SK-N-SH treated with all-trans-retinoic acid at 6 μM for 48 hours (cell line): ENCODE results near the gene CMIP.

Source experiments
- ATAC-seq: fragments of 200-7000 bp; cut with Tn5 transposase; 3 replicates; pipeline ENCODE4 v1.9.1; 2020; ENCODE audit warnings: mild to moderate bottlenecking, moderate library complexity
- BACH2 ChIP-seq: fragments of 250-450 bp; sonication (Bioruptor Pico); IDR thresholded peaks from 2 replicates; pipeline ENCODE4 v1.9.0; 2021; ENCODE audit warnings: mild to moderate bottlenecking, borderline replicate concordance
- CREB5 ChIP-seq: fragments of 250-450 bp; sonication (Bioruptor Pico); IDR thresholded peaks from 2 replicates; pipeline ENCODE4 v1.5.1; 2020; ENCODE audit warnings: low read depth, mild to moderate bottlenecking, moderate library complexity
- CSDC2 ChIP-seq: fragments of 250-450 bp; sonication (Bioruptor Pico); IDR thresholded peaks from 2 replicates; pipeline ENCODE4 v1.5.0; 2020; ENCODE audit warnings: mild to moderate bottlenecking, moderate library complexity
- ESRRG ChIP-seq: fragments of 250-450 bp; sonication (Bioruptor Pico); IDR thresholded peaks from 2 replicates; pipeline ENCODE4 v1.6.1; 2021; ENCODE audit warnings: mild to moderate bottlenecking
- GLIS3 ChIP-seq: fragments of 250-450 bp; sonication (Bioruptor Pico); IDR thresholded peaks from 2 replicates; pipeline ENCODE4 v1.5.0; 2020; ENCODE audit warnings: mild to moderate bottlenecking, moderate library complexity
- ISL1 ChIP-seq: fragments of 250-450 bp; sonication (Bioruptor Pico); IDR thresholded peaks from 2 replicates; pipeline ENCODE4 v2.1.2; 2022; ENCODE audit warnings: mild to moderate bottlenecking, moderate library complexity
- OSR1 ChIP-seq: fragments of 250-450 bp; sonication (Bioruptor Pico); IDR thresholded peaks from 2 replicates; pipeline ENCODE4 v1.8.0; 2022; ENCODE audit warnings: moderate library complexity, mild to moderate bottlenecking, inconsistent platforms
- PATZ1 ChIP-seq: fragments of 250-450 bp; sonication (Bioruptor Pico); IDR thresholded peaks from 2 replicates; pipeline ENCODE4 v1.8.0; 2020; ENCODE audit warnings: mild to moderate bottlenecking, moderate library complexity, borderline replicate concordance
- PPARA ChIP-seq: fragments of 250-450 bp; sonication (Bioruptor Pico); IDR thresholded peaks from 2 replicates; pipeline ENCODE4 v1.5.0; 2020; ENCODE audit warnings: mild to moderate bottlenecking, borderline replicate concordance
- RARB ChIP-seq: fragments of 250-450 bp; sonication (Bioruptor Pico); IDR thresholded peaks from 2 replicates; pipeline ENCODE4 v1.8.0; 2021; ENCODE audit warnings: mild to moderate bottlenecking, moderate library complexity
- SNAI2 ChIP-seq: fragments of 250-450 bp; sonication (Bioruptor Pico); IDR thresholded peaks from 2 replicates; pipeline ENCODE4 v1.5.0; 2020; ENCODE audit warnings: mild to moderate bottlenecking, moderate library complexity
- TCF4 ChIP-seq: fragments of 250-450 bp; sonication (Bioruptor Pico); IDR thresholded peaks from 2 replicates; pipeline ENCODE4 v1.8.0; 2021; ENCODE audit warnings: mild to moderate bottlenecking, moderate library complexity, borderline replicate concordance
- TOX ChIP-seq: fragments of 250-450 bp; sonication (Bioruptor Pico); IDR thresholded peaks from 2 replicates; pipeline ENCODE4 v1.8.0; 2021; ENCODE audit warnings: mild to moderate bottlenecking, moderate library complexity, borderline replicate concordance
- ZC3H10 ChIP-seq: fragments of 250-450 bp; sonication (Bioruptor Pico); IDR thresholded peaks from 2 replicates; pipeline ENCODE4 v1.5.1; 2021; ENCODE audit warnings: mild to moderate bottlenecking, moderate library complexity
- ZFP3 ChIP-seq: fragments of 250-450 bp; sonication (Bioruptor Pico); IDR thresholded peaks from 2 replicates; pipeline ENCODE4 v1.5.0; 2020; ENCODE audit warnings: mild to moderate bottlenecking, moderate library complexity
- ZFP30 ChIP-seq: fragments of 450-650 bp; formaldehyde crosslinking; IDR thresholded peaks from 2 replicates; pipeline ENCODE4 v1.5.0; 2022; ENCODE audit warnings: mild to moderate bottlenecking, moderate library complexity
- ZNF565 ChIP-seq: fragments of 450-650 bp; formaldehyde crosslinking; conservative IDR thresholded peaks from 2 replicates; pipeline ENCODE4 v1.5.0; 2020; ENCODE audit warnings: low read depth, mild to moderate bottlenecking, moderate library complexity
- ZNF70 ChIP-seq: fragments of 450-650 bp; formaldehyde crosslinking; IDR thresholded peaks from 2 replicates; pipeline ENCODE4 v1.5.0; 2020; ENCODE audit warnings: mild to moderate bottlenecking, moderate library complexity
- ZNF8 ChIP-seq: fragments of 450-650 bp; formaldehyde crosslinking; IDR thresholded peaks from 2 replicates; pipeline ENCODE4 v1.5.0; 2020; ENCODE audit warnings: mild to moderate bottlenecking, moderate library complexity
- TF ChIP-seq, protein P1 (sequence below): fragments of 250-450 bp; sonication (Bioruptor Pico); IDR thresholded peaks from 2 replicates; pipeline ENCODE4 v1.8.0; 2021; ENCODE audit warnings: low read depth, mild to moderate bottlenecking, moderate library complexity, borderline replicate concordance
- TF ChIP-seq, protein P2 (sequence below): fragments of 250-450 bp; sonication (Bioruptor Pico); IDR thresholded peaks from 2 replicates; pipeline ENCODE4 v1.5.1; 2021; ENCODE audit warnings: mild to moderate bottlenecking, moderate library complexity

CMIP gene

GRCh38 chr16:81511371-81511770 is 66.8 kb downstream of the CMIP start (continued):
- TF ChIP-seq CREB5 (CRISPR knock-in tag), result no peak
- no peak for TF ChIP-seq GLIS3 (CRISPR knock-in tag)
- TF ChIP-seq PATZ1, result no peak
- TF ChIP-seq ZNF70, result no peak
- TF ChIP-seq, protein P1, sequence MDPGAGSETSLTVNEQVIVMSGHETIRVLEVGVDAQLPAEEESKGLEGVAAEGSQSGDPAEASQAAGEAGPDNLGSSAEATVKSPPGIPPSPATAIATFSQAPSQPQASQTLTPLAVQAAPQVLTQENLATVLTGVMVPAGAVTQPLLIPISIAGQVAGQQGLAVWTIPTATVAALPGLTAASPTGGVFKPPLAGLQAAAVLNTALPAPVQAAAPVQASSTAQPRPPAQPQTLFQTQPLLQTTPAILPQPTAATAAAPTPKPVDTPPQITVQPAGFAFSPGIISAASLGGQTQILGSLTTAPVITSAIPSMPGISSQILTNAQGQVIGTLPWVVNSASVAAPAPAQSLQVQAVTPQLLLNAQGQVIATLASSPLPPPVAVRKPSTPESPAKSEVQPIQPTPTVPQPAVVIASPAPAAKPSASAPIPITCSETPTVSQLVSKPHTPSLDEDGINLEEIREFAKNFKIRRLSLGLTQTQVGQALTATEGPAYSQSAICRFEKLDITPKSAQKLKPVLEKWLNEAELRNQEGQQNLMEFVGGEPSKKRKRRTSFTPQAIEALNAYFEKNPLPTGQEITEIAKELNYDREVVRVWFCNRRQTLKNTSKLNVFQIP, result no peak
- TF ChIP-seq ESRRG (CRISPR knock-in tag), result no peak
- TF ChIP-seq ISL1 (CRISPR knock-in tag), result no peak
- TF ChIP-seq ZFP3 (CRISPR knock-in tag), result no peak
- no peak for TF ChIP-seq TOX
- no peak for TF ChIP-seq CSDC2 (CRISPR knock-in tag)

GRCh38 chr16:81513204-81514040 is 68.8 kb downstream of the CMIP start:
- peak; percentile 22; the same call in 1 of the 3 replicates for ATAC-seq
- TF ChIP-seq PATZ1 (no peak), ZFP30 (CRISPR knock-in tag) (no peak), ESRRG (CRISPR knock-in tag) (no peak), CSDC2 (CRISPR knock-in tag) (no peak), ZNF565 (CRISPR knock-in tag) (no peak), ZC3H10 (no peak), OSR1 (CRISPR knock-in tag) (no peak), ZNF8 (no peak), ZFP3 (CRISPR knock-in tag) (no peak), PPARA (CRISPR knock-in tag) (no peak), TCF4 (CRISPR knock-in tag) (no peak), ZNF70 (no peak), CREB5 (CRISPR knock-in tag) (no peak), SNAI2 (CRISPR knock-in tag) (no peak), TOX (no peak), BACH2 (CRISPR knock-in tag) (no peak), RARB (CRISPR knock-in tag) (no peak)
- TF ChIP-seq, protein P2, sequence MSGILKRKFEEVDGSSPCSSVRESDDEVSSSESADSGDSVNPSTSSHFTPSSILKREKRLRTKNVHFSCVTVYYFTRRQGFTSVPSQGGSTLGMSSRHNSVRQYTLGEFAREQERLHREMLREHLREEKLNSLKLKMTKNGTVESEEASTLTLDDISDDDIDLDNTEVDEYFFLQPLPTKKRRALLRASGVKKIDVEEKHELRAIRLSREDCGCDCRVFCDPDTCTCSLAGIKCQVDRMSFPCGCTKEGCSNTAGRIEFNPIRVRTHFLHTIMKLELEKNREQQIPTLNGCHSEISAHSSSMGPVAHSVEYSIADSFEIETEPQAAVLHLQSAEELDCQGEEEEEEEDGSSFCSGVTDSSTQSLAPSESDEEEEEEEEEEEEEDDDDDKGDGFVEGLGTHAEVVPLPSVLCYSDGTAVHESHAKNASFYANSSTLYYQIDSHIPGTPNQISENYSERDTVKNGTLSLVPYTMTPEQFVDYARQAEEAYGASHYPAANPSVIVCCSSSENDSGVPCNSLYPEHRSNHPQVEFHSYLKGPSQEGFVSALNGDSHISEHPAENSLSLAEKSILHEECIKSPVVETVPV (CRISPR knock-in tag), result no peak
- TF ChIP-seq, all 23 proteins: peak for 0
